ENCODE data around the gene RAPGEF4.
"Not testable (repeated sequence)": the region's sequence is repeated elsewhere in the genome, so short reads cannot be mapped to it uniquely, and the experiment has no call there.

Gene RAPGEF4

GRCh38 chr2:172783165-172783898 lies 47.7 kb downstream of the RAPGEF4 start:
- ATAC-seq: no peak
- no peak overlapping the region for H3K27ac Mint-ChIP-seq
- H3K4me1 Mint-ChIP-seq: no peaks in the 10 kb centered on the region
- H3K27me3 Mint-ChIP-seq: peaks cover 9% of the 10 kb centered on the region
- H3K4me3 Mint-ChIP-seq: no peak overlapping the region
- no peak for DNase-seq
- H3K9me3 Mint-ChIP-seq: no peaks in the 10 kb centered on the region

DNA sequence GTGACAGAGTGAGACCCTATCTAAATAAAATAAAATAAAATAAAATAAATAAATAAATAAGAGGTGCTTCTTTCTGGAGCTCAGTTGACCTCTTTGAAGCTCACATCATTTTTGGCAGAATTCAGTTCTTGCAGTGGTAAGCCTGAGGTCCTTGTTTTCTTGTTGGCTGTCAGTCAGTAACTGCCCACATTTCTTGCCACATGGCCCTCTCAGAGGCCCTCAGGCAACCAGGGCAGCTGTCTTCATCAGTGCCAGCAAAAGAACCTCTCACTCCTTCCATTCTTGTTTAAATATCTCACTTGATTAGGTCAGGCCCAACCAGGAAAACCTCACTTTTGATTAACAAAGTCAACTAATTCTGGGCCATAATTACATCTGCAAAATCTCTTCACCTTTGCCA lies 53.2 kb downstream of the RAPGEF4 start:
- Mint-ChIP-seq H3K9me3 (no peaks in the 10 kb centered on the region), H3K4me3 (no peak overlapping the region), H3K27ac (no peak overlapping the region), H3K4me1 (no peaks in the 10 kb centered on the region), H3K27me3 (no peaks in the 10 kb centered on the region)
- DNase-seq (no peak), ATAC-seq (no peak)

- no peaks in the 10 kb centered on the region for H3K4me1 Mint-ChIP-seq
- no peak for DNase-seq
- no peak for ATAC-seq
- no peaks in the 10 kb centered on the region for H3K9me3 Mint-ChIP-seq
- H3K27me3 Mint-ChIP-seq: no peaks in the 10 kb centered on the region
- no peak overlapping the region for H3K27ac Mint-ChIP-seq
- H3K4me3 Mint-ChIP-seq: no peak overlapping the region
These were observed 54.8 kb downstream of the RAPGEF4 start for GRCh38 chr2:172790404-172790803.

DNA sequence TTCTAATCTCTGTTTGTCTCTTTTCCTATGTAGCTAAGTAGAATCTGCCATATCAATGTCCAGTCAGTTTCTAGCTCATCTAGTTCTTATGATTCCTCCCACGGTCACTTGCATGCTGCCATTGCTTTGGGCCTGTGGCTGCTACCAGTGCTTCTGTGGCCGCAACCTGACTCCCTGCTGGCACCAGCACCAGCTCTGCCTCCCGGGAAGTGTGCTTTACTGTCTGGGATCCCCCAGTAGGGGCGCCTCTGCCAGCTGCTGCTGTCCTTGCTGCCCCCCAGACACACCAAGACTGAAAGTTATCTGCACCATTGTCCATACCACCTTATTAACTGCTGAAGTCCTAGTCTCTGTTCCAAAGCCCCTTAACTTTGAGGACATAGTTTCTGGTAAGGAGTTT lies 56.3 kb downstream of the RAPGEF4 start:
- no peaks in the 10 kb centered on the region for H3K4me1 Mint-ChIP-seq
- DNase-seq (no peak), ATAC-seq (no peak)
- H3K27ac Mint-ChIP-seq: no peak overlapping the region
- no peaks in the 10 kb centered on the region for H3K9me3 Mint-ChIP-seq
- no peaks in the 10 kb centered on the region for H3K27me3 Mint-ChIP-seq
- H3K4me3 Mint-ChIP-seq: no peak overlapping the region

DNA sequence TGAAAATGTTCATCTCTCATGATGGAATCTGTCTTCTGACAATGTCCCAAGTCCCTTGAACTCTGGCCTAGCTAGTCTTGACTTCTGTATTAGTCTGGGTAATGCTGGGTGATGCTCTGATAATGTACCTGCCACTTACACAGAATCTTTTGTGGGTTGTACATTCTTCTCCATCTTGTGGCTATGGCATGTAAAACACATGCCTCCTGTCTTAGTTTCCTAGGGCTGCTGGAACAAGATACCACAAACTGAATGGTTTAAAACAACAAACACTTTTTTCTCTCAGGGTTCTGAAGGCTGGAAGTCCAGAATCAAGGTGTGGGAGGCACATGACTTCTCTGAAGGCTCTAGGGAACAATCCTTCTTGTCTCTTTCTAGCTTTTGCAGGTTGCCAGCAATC lies 57.1 kb downstream of the RAPGEF4 start:
- ATAC-seq (no peak), DNase-seq (no peak)
- Mint-ChIP-seq H3K4me1 (no peaks in the 10 kb centered on the region), H3K4me3 (no peak overlapping the region), H3K27ac (no peak overlapping the region), H3K9me3 (no peaks in the 10 kb centered on the region), H3K27me3 (no peaks in the 10 kb centered on the region)

GRCh38 chr2:172803308-172803707 lies 67.7 kb downstream of the RAPGEF4 start:
- ATAC-seq, H3K27ac Mint-ChIP-seq, H3K27me3 Mint-ChIP-seq, DNase-seq, H3K4me1 Mint-ChIP-seq, H3K4me3 Mint-ChIP-seq: not testable (repeated sequence)
- H3K9me3 Mint-ChIP-seq: peaks cover 10 to 24% of the 10 kb centered on the region in 2 donors

DNA sequence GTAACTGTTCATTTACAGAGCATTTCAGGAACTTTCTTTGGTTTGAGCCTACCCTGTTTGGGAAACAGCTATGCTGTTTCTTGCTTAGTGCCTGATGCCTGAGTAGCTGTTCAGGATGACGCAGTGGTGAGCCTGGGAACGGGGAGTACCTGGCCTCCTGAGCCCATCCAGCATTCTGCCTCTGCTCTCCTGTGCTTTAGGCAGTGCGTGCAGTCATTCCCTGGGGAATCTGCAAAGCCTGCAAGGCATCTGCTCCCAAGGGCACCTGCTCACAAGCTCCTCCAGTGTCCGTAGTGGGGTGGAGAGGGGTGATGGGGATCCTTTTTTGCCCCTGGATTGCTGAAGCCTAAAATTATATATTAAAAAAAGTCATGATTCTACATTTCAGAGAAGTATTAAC lies 68.8 kb downstream of the RAPGEF4 start:
- Mint-ChIP-seq H3K4me3 (no peak overlapping the region), H3K27me3 (no peaks in the 10 kb centered on the region), H3K9me3 (peaks cover 10 to 24% of the 10 kb centered on the region in 2 donors), H3K27ac (no peak overlapping the region), H3K4me1 (no peaks in the 10 kb centered on the region)
- no peak for DNase-seq
- no peak for ATAC-seq

DNA sequence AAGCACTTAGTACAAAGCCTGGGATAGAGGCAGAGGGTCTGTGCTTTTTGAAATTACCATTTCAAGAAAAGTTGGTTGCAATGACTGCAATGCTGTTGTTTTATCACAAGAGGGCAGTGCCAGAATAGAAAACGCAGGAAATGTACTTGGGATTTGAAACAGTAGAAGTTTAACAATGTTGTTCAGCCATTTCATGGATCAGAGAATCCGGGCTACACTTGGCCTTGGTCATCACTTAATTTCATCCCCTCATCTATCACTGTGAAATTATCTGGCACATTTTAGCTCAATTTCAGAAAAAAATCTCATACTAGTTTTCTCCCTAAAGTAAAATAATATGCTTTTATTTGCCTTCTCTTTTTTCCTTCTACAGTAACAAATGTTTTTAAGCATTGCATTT lies 70.8 kb downstream of the RAPGEF4 start:
- Mint-ChIP-seq H3K9me3 (peaks cover 10 to 24% of the 10 kb centered on the region in 2 donors), H3K4me3 (no peak overlapping the region), H3K27ac (no peak overlapping the region), H3K27me3 (no peaks in the 10 kb centered on the region), H3K4me1 (peaks cover 7% of the 10 kb centered on the region)
- DNase-seq: peak in 1 of 2 donors; percentile 7
- no peak for ATAC-seq

DNA sequence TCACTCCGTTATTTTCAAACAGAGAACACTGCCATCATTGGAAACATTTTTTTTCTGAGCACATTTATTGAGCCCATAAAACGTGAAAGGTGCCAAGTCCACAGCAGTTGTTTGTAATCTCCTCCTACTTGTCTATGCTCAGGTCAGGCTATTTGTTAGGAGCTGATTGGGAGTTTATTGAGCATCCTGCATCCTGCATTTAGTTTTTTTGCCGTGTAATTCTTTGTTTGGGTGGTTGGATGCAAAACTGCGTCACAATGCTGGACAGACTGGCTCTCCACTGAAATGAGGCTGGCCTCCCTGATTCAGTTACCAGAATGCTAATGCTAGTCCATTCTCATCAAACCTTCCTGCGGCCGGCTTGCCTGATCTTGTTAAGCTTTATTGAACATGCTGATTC lies 71.4 kb downstream of the RAPGEF4 start:
- H3K9me3 Mint-ChIP-seq: peaks cover 10 to 19% of the 10 kb centered on the region in 2 donors
- no peaks in the 10 kb centered on the region for H3K27me3 Mint-ChIP-seq
- H3K4me3 Mint-ChIP-seq: no peak overlapping the region
- no peak for DNase-seq
- ATAC-seq: no peak
- H3K27ac Mint-ChIP-seq: no peak overlapping the region
- peaks cover 7% of the 10 kb centered on the region for H3K4me1 Mint-ChIP-seq

- DNase-seq: no peak
- no peaks in the 10 kb centered on the region for H3K27me3 Mint-ChIP-seq
- peaks cover 3 to 7% of the 10 kb centered on the region in 2 donors for H3K9me3 Mint-ChIP-seq
- H3K27ac Mint-ChIP-seq: no peak overlapping the region
- no peak overlapping the region for H3K4me3 Mint-ChIP-seq
- peaks cover 7% of the 10 kb centered on the region for H3K4me1 Mint-ChIP-seq
- no peak for ATAC-seq
These were observed 72.5 kb downstream of the RAPGEF4 start for GRCh38 chr2:172808156-172808555.

DNA sequence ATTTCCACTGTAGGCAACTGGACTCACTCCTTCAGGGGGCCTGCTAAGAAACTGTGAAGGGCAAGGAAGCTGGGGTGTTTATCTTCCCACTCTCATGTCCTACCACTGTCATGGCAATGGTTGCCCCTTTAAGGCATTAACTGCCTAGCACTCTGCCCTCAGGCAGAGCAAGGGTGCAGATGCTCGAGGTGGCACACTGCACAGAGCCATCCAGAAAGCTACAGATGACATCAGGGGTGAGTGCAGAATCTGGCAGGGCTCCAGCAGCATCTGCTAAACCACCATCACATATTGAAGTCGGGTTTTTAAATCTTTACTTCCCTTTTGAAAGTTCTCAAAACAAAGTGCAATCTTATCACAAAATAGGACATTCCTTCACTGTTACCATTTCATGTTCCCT lies 75.4 kb downstream of the RAPGEF4 start:
- Mint-ChIP-seq H3K9me3 (no peaks in the 10 kb centered on the region), H3K27me3 (no peaks in the 10 kb centered on the region), H3K4me3 (no peak overlapping the region), H3K4me1 (peaks cover 7% of the 10 kb centered on the region), H3K27ac (no peak overlapping the region)
- DNase-seq (no peak), ATAC-seq (no peak)

GRCh38 chr2:172812158-172812744 lies 76.6 kb downstream of the RAPGEF4 start:
- DNase-seq (no peak), ATAC-seq (no peak)
- H3K9me3 Mint-ChIP-seq: no peaks in the 10 kb centered on the region
- no peak overlapping the region for H3K4me3 Mint-ChIP-seq
- no peaks in the 10 kb centered on the region for H3K27me3 Mint-ChIP-seq
- no peak overlapping the region for H3K27ac Mint-ChIP-seq
- H3K4me1 Mint-ChIP-seq: peaks cover 7% of the 10 kb centered on the region

- DNase-seq (no peak), ATAC-seq (no peak)
- Mint-ChIP-seq H3K4me3 (no peak overlapping the region), H3K27ac (no peak overlapping the region), H3K9me3 (no peaks in the 10 kb centered on the region), H3K4me1 (peaks cover 7% of the 10 kb centered on the region), H3K27me3 (no peaks in the 10 kb centered on the region)
These were observed 77.8 kb downstream of the RAPGEF4 start for GRCh38 chr2:172813314-172813888.

- ATAC-seq: no peak
- Mint-ChIP-seq H3K4me1 (no peaks in the 10 kb centered on the region), H3K27me3 (no peaks in the 10 kb centered on the region), H3K9me3 (no peaks in the 10 kb centered on the region), H3K4me3 (no peak overlapping the region), H3K27ac (no peak overlapping the region)
- DNase-seq: no peak
These were observed 81.8 kb downstream of the RAPGEF4 start for GRCh38 chr2:172817411-172817810.

GRCh38 chr2:172819943-172820342 lies 84.3 kb downstream of the RAPGEF4 start:
- H3K4me1 Mint-ChIP-seq: no peaks in the 10 kb centered on the region
- no peak overlapping the region for H3K27ac Mint-ChIP-seq
- H3K4me3 Mint-ChIP-seq: no peak overlapping the region
- ATAC-seq (no peak), DNase-seq (no peak)
- no peaks in the 10 kb centered on the region for H3K9me3 Mint-ChIP-seq
- H3K27me3 Mint-ChIP-seq: no peaks in the 10 kb centered on the region

Measured in stimulated activated naive CD8-positive, alpha-beta T cell treated with anti-CD3 and anti-CD28 coated beads, Interleukin-15, amount 100 ng/mL, for 72 hours (primary cell).